Endothelial cell (in vitro differentiated cells): ENCODE results near the gene NSUN7. TPM values are rescaled to one million over a fixed set of nuclear protein-coding genes. Genes with fewer than 3 reads are reported as not detected.
A peak's percentile ranks its signal among the peaks of the same experiment; 100 is the strongest.

Source experiments
- DNase-seq: peaks from one replicate; pipeline ENCODE4 v3.0.0; 2021; ENCODE audit warnings: low spot score
- H3K27ac Mint-ChIP-seq: one replicate; pipeline ENCODE4 v1.8.0; 2021; ENCODE audit warnings: mixed read lengths, inconsistent platforms; ENCODE audit not compliant: unreplicated experiment
- H3K27me3 Mint-ChIP-seq: one replicate; pipeline ENCODE4 v1.8.0; 2021; ENCODE audit warnings: mild to moderate bottlenecking, moderate library complexity, mixed read lengths, inconsistent platforms; ENCODE audit not compliant: unreplicated experiment
- H3K36me3 Mint-ChIP-seq: one replicate; pipeline ENCODE4 v1.8.0; 2021; ENCODE audit warnings: mild to moderate bottlenecking, low read depth, mixed read lengths, inconsistent platforms; ENCODE audit not compliant: unreplicated experiment
- H3K4me1 Mint-ChIP-seq: one replicate; pipeline ENCODE4 v1.8.0; 2021; ENCODE audit warnings: mild to moderate bottlenecking, mixed read lengths, inconsistent platforms; ENCODE audit not compliant: unreplicated experiment
- H3K4me3 Mint-ChIP-seq: one replicate; pipeline ENCODE4 v1.8.0; 2021; ENCODE audit warnings: mild to moderate bottlenecking, mixed read lengths, inconsistent platforms; ENCODE audit not compliant: unreplicated experiment
- H3K9me3 Mint-ChIP-seq: one replicate; pipeline ENCODE4 v1.8.0; 2021; ENCODE audit warnings: mixed read lengths, inconsistent platforms; ENCODE audit not compliant: unreplicated experiment
- total RNA-seq: library from RNA; stranded (reverse); fragmentation: NEBNext Ultra II Directional; extraction: Animal tissue kit (Norgen Biotek cat#: 25700); gene quantifications from one replicate; pipeline ENCODE4 v1.2.1, GENCODE V29; 2021; ENCODE audit not compliant: unreplicated experiment
- TF ChIP-seq, protein P1 (sequence below): fragments of 200-600 bp; sonication (generic); IDR thresholded peaks from one replicate; pipeline ENCODE4 v1.5.0; 2021; ENCODE audit warnings: antibody characterized with exemption; ENCODE audit not compliant: unreplicated experiment

NSUN7 gene
- total RNA-seq, 1 donor from 2014 or later = 8.5 TPM

DNA sequence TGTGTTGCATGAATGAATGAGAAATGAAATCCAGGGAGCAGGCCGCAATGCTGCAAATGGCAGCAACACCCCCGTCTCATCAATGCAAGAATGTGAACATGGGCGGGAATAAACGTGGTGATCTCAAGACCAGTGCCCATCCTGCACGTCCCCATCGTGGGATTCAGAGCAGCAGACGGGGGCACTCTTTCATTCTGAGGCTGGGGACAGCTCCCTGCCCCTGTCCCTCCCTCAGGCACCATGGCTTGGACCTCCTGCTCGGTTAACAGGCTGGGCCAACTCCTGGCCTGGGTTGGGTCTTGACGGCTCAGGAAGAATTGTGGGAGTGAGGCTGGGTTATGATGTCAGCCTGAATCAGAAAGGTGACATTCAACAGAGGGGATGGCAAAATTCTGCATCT is 78.9 kb downstream of the NSUN7 start:
- peaks cover 51% of the 10 kb centered on the region for H3K36me3 Mint-ChIP-seq

DNA sequence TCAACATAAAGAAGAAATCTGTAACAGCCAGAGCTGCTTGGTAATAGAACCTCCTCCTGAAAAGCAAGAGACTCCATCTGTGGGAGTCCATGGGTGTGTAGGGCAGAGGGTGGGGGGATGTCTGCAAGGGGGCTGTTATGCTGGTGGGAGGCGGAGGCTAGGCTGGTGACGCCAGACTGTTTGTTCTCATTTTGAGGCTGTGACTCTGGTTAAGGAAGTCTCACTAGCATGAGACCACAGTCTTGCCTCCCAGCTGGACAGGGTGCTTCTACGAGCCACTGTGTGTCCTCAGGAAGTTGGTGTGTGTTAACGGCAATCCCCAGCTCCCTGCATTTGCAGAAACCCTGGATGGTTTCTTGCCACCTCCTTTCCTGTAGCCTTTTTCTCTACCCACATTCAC is 79.8 kb downstream of the NSUN7 start:
- Mint-ChIP-seq H3K4me1 (no peaks in the 10 kb centered on the region), H3K27me3 (peaks cover 14% of the 10 kb centered on the region), H3K4me3 (no peak overlapping the region), H3K36me3 (peaks cover 57% of the 10 kb centered on the region), H3K27ac (no peak overlapping the region), H3K9me3 (no peaks in the 10 kb centered on the region)
- TF ChIP-seq, protein P1, sequence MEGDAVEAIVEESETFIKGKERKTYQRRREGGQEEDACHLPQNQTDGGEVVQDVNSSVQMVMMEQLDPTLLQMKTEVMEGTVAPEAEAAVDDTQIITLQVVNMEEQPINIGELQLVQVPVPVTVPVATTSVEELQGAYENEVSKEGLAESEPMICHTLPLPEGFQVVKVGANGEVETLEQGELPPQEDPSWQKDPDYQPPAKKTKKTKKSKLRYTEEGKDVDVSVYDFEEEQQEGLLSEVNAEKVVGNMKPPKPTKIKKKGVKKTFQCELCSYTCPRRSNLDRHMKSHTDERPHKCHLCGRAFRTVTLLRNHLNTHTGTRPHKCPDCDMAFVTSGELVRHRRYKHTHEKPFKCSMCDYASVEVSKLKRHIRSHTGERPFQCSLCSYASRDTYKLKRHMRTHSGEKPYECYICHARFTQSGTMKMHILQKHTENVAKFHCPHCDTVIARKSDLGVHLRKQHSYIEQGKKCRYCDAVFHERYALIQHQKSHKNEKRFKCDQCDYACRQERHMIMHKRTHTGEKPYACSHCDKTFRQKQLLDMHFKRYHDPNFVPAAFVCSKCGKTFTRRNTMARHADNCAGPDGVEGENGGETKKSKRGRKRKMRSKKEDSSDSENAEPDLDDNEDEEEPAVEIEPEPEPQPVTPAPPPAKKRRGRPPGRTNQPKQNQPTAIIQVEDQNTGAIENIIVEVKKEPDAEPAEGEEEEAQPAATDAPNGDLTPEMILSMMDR = no peak
- no peak for DNase-seq

More for the DNA sequence above, 78.9 kb downstream of the NSUN7 start:
- no peak overlapping the region for H3K27ac Mint-ChIP-seq
- H3K27me3 Mint-ChIP-seq = peaks cover 14% of the 10 kb centered on the region
- DNase-seq = no peak
- no peak overlapping the region for H3K4me3 Mint-ChIP-seq
- TF ChIP-seq, protein P1 = no peak
- no peaks in the 10 kb centered on the region for H3K4me1 Mint-ChIP-seq
- H3K9me3 Mint-ChIP-seq = no peaks in the 10 kb centered on the region

DNA sequence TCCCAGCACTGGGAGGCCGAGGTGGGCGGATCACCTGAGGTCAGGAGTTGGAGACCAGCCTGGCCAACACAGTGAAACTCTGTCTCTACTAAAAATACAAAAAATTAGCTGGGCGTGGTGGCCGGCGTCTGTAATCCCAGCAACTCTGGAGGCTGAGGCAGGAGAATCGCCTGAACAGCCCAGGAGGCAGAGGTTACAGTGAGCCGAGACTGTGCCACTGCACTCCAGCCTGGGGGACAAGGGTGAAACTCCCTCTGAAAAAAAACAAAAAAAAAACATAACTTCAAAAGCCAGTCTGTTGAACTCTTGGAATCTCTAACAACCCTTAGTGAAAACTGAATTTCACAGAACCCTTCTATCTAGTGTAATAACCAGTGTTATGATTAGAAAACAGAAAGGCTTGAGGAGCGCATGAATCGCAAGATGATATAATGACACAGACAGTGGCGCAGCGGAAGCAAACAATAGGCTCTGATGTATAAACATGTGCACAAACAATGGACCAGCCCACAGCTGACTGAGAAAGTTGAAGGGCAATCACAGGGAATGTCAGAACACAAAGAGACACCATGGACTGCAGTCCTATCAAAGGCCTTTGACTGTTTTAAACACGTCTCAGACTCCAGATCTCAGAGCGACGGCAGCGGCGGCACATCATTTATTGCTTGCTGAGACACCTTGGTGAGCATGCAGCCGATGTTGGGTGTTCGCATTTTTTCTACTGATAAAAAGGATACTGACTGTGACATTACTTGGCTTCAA is 81.6 kb downstream of the NSUN7 start:
- Mint-ChIP-seq H3K9me3 (no peaks in the 10 kb centered on the region), H3K36me3 (peaks cover 51% of the 10 kb centered on the region), H3K4me1 (no peaks in the 10 kb centered on the region), H3K27ac (no peak overlapping the region), H3K27me3 (peaks cover 9% of the 10 kb centered on the region), H3K4me3 (no peak overlapping the region)
- TF ChIP-seq, protein P1 = no peak
- DNase-seq = no peak

DNA sequence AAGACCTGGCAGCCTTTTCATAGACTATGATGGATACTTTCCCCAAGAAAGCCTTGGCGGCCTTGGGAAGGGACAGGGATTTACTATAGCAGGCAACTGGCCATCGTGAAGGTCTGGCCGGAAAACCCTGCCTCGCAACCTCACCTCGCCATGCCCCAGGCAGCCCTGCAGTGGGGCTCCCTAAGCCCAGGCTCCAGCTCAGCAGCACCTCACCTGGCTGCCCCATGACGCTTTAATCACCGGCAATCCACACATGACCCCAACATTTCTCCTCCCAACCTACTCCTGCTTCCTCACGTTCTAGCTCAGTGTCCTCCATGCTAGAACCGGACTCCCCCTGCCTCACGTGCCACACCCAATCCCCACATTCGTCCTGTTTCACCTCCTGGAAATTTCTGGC is 82.4 kb downstream of the NSUN7 start:
- no peak overlapping the region for H3K27ac Mint-ChIP-seq
- TF ChIP-seq, protein P1 = no peak
- peaks cover 50% of the 10 kb centered on the region for H3K36me3 Mint-ChIP-seq
- H3K4me1 Mint-ChIP-seq = no peaks in the 10 kb centered on the region
- H3K27me3 Mint-ChIP-seq = peaks cover 7% of the 10 kb centered on the region
- no peak for DNase-seq
- no peak overlapping the region for H3K4me3 Mint-ChIP-seq
- H3K9me3 Mint-ChIP-seq = no peaks in the 10 kb centered on the region

DNA sequence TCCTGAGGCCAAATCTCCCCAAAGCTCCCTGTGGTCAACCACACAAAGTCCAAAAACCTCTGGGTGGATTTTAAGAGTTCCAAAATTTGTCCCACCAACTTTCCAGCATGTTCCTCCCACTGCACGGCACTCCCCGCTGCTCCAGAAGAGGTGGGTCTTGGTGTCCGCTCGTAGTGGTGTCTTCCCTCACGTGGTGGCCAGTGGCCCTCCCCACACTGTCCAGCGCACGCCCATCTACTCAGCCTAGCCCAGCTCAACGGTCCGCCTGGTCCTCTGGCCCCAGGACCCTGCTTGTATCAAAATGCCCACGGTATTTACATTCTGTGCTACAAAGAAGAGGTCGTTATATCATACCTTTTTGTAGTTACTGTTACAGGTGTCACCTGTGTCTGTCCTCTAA is 83.5 kb downstream of the NSUN7 start:
- peaks cover 49% of the 10 kb centered on the region for H3K36me3 Mint-ChIP-seq
- DNase-seq = no peak
- H3K27ac Mint-ChIP-seq = no peak overlapping the region
- H3K27me3 Mint-ChIP-seq = peaks cover 1% of the 10 kb centered on the region
- peak overlapping the region; percentile 27 for H3K4me3 Mint-ChIP-seq
- TF ChIP-seq, protein P1 = no peak
- no peaks in the 10 kb centered on the region for H3K9me3 Mint-ChIP-seq
- no peaks in the 10 kb centered on the region for H3K4me1 Mint-ChIP-seq
